Activated CD4-positive, alpha-beta T cell treated with anti-CD3 and anti-CD28 coated beads, Interleukin-2, amount 50 U/mL, for 1 hour (primary cell): ENCODE results near the gene PRAMEF10.
"Not testable (repeated sequence)": the region's sequence is repeated elsewhere in the genome, so short reads cannot be mapped to it uniquely, and the experiment has no call there.

ENCODE experiments used
- DNase-seq: peaks from one replicate; pipeline ENCODE4 v3.0.0-alpha.2; 2020

The PRAMEF10 gene, protein sequence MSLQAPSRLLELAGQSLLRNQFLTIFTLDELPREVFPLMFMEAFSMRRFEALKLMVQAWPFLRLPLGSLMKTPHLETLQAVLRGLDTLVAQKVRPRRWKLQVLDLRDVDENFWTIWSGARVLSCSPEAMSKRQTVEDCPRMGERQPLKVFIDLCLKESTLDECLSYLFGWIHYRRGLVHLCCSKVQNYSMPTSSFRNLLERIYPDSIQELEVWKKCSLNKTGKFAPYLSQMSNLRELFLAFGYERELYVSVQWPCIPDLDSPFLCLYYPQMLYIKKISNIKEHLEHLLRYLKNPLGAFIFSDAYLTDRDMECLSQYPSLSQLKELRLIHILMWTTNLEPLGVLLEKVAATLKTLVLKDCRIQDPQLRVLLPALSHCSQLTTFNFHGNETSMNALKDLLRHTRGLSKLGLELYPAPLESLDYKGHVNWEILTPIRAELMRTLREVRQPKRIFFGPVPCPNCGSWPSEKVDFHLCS

DNA sequence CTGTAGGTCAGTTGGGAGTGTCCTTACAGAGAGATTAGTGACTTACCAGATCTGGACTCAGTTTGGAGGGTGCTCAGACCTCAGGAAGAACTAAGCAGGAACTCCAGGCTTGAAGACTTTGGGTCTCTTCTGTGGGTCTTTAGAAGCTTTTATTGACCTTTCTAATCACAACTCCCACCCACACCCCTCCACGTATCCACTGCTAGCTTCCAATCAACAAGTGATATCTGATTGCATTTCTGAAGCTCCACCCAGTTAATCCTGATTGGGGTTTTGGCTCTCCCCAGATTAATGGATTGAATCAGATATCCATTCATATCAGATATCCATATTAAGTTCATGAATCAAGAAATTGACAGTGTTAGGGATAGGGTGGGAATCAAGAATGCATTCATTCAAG is at the start of gene PRAMEF10:
TSS of gene PRAMEF10 (minus strand) at position 101 of the 400 bp plus-strand sequence. CDS start 2,423 bp downstream, outside the sequence.
- DNase-seq, result not testable (repeated sequence)

DNA sequence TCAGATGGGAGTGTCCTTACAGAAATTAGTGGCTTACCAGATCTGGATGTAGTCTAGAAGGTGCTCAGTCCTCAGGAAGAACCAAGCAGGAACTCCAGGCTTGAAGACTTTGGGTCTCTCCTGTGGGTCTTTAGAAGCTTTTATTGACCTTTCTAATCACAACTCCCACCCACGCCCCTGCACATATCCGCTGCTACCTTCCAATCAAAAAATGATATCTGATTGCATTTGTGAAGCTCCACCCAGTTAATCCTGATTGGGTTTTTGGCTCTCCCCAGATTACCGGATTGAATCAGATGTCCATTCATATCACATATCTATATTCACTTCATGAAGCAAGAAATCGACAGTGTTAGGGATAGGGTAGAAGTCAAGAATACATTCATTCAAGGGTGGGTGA is 49.4 kb upstream of the PRAMEF10 start, which contains the start of gene PRAMEF6:
TSS of gene PRAMEF6 (minus strand) at position 101 of the 400 bp plus-strand sequence. CDS start 5,062 bp downstream, outside the sequence.
- not testable (repeated sequence) for DNase-seq

DNA sequence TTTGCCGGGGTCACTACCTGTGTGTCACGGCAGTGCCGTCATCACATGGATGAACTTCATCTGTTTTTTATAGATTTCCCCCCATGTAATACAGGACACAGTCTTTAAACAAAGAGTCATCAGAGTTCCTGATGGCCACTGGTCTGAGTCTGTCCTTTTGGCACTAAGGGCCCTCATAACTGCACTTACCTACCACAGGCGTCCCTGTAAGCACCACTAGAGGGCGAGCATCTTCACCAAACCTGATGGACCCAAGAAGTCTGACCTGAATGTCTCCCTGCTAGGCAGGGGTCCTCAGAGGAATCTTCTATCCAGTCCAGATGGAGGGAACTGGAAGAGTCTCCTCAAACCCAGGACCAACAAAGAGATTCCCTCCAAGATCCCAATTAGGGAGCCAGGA is 26.3 kb upstream of the PRAMEF10 start:
- DNase-seq, result not testable (repeated sequence)

DNA sequence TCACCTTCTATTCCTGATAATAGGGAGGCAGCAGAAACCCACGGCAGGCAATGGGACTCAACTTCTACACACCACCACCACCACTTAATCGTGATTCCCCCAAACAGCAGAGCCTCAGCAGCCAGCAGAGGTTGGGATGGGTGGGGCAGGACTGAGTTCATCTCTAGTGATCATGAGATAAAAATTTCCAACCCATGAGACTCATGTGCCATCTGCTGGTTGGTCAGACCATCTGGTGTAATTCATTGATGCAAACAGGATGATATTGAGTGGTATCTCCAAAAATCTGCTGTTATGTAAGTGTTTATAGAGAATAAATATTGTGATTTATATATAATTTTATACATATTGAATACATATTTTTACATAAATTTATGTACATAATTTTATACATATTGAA is 23.7 kb upstream of the PRAMEF10 start:
- not testable (repeated sequence) for DNase-seq

DNA sequence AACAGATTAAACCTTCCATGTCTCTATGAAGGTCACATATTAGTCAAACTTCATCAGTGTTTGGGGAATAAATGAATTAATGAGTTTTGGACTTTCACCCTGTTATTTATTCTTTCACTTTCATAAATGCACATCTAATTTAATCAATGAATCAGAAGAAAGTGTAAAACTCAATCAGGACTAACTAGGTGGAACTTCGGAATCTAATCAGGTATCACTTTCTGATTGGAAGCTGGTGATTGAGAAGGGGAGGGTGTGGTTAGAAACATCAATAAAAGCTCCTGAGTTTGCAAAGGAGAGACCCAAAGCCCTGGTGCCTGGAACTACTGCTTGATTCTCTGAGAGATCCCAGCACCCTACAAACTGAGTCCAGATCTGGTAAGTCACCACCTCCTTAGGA is 18.2 kb upstream of the PRAMEF10 start, which contains the start of gene PRAMEF7:
TSS of gene PRAMEF7 (plus strand) at position 301 of the 400 bp plus-strand sequence. CDS start 1,083 bp downstream, outside the sequence.
- not testable (repeated sequence) for DNase-seq

DNA sequence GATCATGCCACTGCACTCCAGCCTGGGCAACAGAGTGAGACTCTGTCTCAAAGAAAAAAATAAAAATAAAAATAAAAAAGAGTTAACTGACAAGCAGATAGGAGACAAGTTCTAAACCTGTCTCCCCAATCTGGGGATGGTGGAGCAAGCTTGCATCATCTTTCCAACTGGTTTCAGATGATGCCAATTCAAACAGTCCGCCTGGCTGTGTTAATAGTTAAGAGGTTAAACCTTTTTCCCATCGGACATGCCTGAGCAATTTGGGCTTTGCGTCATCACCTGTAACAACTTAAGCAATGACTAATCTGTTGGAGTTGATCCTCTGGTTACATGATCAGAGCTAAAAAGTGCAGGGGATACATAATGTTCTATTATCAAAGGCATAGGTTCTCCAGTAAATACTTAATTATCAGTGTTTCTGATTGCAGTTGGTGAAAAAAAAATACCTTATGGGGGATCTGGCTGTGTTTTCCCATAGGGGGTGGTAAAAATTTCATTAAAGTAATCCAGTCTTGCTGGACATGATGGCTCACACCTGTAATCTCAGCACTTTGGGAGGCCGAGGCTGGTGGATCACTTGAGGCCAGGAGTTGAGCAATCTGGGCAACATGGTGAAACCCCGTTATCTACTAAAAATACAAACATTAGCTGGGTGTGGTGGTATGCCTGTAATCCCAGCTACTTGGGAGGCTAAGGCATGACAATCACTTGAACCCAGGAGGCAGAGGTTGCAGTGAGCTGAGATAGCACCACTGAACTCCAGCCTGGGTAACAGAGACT is 5.9 kb upstream of the PRAMEF10 start:
- not testable (repeated sequence) for DNase-seq

DNA sequence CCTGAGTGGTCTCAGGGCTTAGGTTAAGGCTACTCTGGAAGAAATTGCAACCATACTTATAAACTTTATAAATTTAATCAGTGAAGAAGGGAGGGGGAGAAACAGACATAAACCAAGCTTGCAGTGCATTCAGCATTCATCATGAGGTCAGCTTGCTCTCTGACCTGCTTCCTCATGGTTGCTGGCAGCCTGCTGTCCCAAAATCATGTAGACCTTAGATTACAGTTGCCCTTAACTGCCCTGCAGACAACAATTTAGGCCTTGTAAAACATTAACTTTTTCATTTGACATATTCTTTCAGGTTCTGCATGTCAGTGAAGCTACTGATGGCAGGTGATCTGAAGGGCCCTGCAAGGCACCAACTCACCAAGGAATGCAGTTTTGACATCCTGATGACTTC is 1.1 kb upstream of the PRAMEF10 start:
- not testable (repeated sequence) for DNase-seq

DNA sequence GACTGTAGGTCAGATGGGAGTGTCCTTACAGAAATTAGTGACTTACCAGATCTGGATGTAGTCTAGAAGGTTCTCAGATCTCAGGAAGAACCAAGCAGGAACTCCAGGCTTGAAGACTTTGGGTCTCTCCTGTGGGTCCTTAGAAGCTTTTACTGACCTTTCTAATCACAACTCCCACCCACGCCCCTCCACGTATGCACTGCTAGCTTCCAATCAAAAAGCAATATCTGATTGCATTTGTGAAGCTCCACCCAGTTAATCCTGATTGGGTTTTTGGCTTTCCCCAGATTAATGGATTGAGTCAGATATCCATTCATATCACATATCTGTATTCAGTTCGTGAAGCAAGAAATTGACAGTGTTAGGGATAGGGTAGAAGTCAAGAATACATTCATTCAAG is 12.0 kb downstream of the PRAMEF10 start, which contains the start of gene PRAMEF4:
TSS of gene PRAMEF4 (minus strand) at position 101 of the 400 bp plus-strand sequence. CDS start 2,807 bp downstream, outside the sequence.
- DNase-seq, result not testable (repeated sequence)

DNA sequence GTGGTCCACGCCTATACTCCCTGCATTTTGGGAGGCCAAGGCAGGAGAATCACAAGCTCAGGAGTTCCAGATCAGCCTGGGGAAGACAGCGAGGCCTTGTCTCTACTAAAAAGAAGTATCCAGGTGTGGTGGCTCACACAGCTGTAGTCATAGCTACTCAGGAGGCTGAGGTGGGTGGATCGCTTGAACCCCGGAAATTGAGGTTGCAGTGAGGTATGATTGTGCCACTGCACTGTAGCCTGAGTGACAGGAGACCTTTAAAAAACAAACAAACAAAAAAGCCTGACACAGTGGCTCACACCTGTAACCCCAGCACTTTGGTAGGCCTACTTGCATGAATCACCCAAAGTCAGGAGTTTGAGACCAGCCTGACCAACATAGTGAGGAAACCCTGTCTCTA is 19.6 kb downstream of the PRAMEF10 start:
- DNase-seq, result not testable (repeated sequence)

DNA sequence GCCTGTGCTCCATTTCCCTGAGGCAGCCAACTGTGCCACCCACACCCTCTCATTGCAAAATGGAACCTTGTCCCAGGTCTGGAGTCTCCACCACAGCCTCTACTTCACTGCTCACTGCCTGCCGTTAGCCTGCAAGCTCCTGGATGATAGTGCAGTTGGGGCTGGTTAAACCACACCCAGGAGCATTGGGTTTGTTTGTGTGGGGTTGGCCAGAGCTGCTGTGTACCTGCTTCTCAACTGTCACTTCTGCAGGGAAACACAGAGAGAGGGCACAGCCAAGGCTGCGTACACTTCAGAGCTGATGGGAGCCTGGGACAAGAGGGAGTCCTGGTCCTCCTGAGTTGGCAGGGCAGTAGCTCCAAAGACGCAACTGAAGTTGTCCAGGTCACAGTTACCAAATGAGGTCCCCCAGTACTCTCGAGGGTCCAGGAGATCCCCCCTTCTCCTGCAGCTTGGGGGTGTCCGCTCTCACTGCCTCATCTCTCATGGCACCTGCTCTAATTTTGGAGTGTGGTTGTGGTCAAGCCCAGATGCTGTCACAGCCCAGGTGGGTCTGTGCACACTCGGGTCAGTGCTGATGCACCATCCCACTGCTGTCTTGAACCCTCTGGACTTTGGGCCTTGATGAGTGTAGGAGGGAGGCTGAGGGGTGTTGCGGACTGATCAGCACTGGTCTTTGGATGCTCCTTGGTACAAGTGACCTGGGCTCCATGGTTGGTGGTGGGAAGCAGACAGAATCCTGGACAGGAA is 34.8 kb downstream of the PRAMEF10 start:
- not testable (repeated sequence) for DNase-seq

DNA sequence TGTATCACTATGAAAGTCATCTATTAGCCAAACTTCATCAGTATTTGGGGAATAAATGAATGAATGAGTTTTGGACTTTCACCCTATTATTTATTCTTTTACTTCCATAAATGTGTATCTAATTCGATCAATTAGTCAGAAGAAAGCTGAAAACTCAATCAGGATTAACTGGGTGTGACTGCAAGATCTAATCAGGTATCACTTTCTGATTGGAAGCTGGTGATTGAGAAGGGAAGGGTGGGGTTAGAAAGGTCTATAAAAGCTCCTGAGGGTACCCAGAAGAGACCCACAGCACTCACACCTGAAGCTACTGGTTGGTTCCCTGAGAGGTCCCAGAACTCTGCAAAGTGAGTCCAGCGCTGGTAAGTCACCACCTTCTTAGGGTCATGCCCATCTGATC is 41.3 kb downstream of the PRAMEF10 start, which contains the start of gene PRAMEF2:
TSS of gene PRAMEF2 (plus strand) at position 301 of the 400 bp plus-strand sequence. CDS start 1,924 bp downstream, outside the sequence.
- not testable (repeated sequence) for DNase-seq

DNA sequence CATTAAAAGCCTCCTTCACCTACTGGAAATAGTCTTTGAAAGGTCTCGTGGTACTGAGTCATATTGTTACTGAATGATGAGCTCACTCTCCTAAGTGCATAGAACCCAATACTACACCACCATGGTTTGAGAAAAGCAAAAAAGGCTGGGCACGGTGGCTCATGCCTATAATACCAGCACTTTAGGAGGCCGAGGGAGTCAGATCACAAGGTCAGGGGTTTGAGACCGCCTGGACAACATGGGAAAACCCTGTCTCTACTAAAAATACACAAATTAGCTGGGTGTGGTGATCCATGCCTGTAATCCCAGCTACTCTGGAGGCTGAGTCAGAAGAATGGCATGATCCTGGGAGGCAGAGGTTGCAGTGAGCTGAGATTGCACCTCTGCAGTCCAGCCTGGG is 46.3 kb downstream of the PRAMEF10 start:
- DNase-seq, result no peak

DNA sequence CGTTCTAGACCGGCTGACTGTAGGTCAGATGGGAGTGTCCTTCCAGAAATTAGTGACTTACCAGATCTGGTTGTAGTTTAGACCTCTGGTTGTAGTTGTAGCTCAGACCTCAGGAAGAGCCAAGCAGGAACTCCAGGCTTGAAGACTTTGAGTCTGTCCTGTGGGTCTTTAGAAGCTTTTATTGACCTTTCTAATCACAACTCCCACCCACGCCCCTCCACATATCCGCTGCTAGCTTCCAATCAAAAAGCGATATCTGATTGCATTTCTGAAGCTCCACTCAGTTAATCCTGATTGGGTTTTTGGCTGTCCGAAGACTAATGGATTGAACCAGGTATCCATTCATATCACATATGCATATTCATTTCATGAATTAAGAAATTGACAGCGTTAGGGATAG is 49.5 kb downstream of the PRAMEF10 start, which contains the start of gene HNRNPCL1:
TSS of gene HNRNPCL1 (minus strand) at position 101 of the 400 bp plus-strand sequence. CDS start 431 bp downstream, outside the sequence.
- not testable (repeated sequence) for DNase-seq
